PC-3 (cell line): ENCODE measurements around the gene SLC43A1.

Source experiments
- CTCF ChIP-seq: fragments of 300-600 bp; sonication (generic); conservative IDR thresholded peaks from 2 replicates; pipeline ENCODE4 v1.5.1; 2017; ENCODE audit warnings: antibody characterized with exemption, low read depth, mild to moderate bottlenecking, low read length
- EZH2 ChIP-seq: fragments of 300-600 bp; sonication (generic); IDR thresholded peaks from one replicate; pipeline ENCODE4 v1.6.1; 2017; ENCODE audit warnings: antibody characterized with exemption, mild to moderate bottlenecking, low read length; ENCODE audit not compliant: unreplicated experiment
- EZH2phosphoT487 ChIP-seq: fragments of 300-600 bp; sonication (generic); IDR thresholded peaks from 2 replicates; pipeline ENCODE4 v1.6.1; 2018; ENCODE audit warnings: mild to moderate bottlenecking, antibody characterized with exemption, low read length, borderline replicate concordance

- peak; percentile 61; the same call in 1 of the 2 replicates for TF ChIP-seq CTCF
- TF ChIP-seq EZH2, result no peak
- no peak for TF ChIP-seq EZH2phosphoT487
Measured at GRCh38 chr11:57476757-57477506, 38.6 kb downstream of the SLC43A1 start.
